ENCODE results near the gene NDUFC1.
"Not testable (repeated sequence)": the region's sequence is repeated elsewhere in the genome, so short reads cannot be mapped to it uniquely, and the experiment has no call there.

NDUFC1 gene
- long read RNA-seq, donor 1, partial matches to known transcripts: 293 of 317 reads
- long read RNA-seq, donor 1, other reads (novel, unspliced or antisense): 18 of 317 reads
- long read RNA-seq, donor 2, partial matches to known transcripts: 178 of 182 reads
- long read RNA-seq, donor 2, other reads (novel, unspliced or antisense): 0 of 182 reads
- long read RNA-seq, donor 3, partial matches to known transcripts: 113 of 117 reads
- long read RNA-seq, donor 3, other reads (novel, unspliced or antisense): 0 of 117 reads
- long read RNA-seq, donor 4, partial matches to known transcripts: 170 of 175 reads
- long read RNA-seq, donor 4, other reads (novel, unspliced or antisense): 0 of 175 reads
- long read RNA-seq, donor 5, transcript NDUFC1-209 (5 exons, 1,198 nt): major isoform, 5 of 258 reads
- long read RNA-seq, donor 5, partial matches to known transcripts: 237 of 258 reads
- long read RNA-seq, donor 5, other reads (novel, unspliced or antisense): 13 of 258 reads
- long read RNA-seq, donor 6, partial matches to known transcripts: 251 of 256 reads
- long read RNA-seq, donor 6, other reads (novel, unspliced or antisense): 0 of 256 reads
- long read RNA-seq, donor 7, transcript NDUFC1-209 (5 exons, 1,198 nt): major isoform, 5 of 353 reads
- long read RNA-seq, donor 7, partial matches to known transcripts: 330 of 353 reads
- long read RNA-seq, donor 7, other reads (novel, unspliced or antisense): 11 of 353 reads
- long read RNA-seq, donor 8, partial matches to known transcripts: 193 of 207 reads
- long read RNA-seq, donor 8, other reads (novel, unspliced or antisense): 6 of 207 reads

DNA sequence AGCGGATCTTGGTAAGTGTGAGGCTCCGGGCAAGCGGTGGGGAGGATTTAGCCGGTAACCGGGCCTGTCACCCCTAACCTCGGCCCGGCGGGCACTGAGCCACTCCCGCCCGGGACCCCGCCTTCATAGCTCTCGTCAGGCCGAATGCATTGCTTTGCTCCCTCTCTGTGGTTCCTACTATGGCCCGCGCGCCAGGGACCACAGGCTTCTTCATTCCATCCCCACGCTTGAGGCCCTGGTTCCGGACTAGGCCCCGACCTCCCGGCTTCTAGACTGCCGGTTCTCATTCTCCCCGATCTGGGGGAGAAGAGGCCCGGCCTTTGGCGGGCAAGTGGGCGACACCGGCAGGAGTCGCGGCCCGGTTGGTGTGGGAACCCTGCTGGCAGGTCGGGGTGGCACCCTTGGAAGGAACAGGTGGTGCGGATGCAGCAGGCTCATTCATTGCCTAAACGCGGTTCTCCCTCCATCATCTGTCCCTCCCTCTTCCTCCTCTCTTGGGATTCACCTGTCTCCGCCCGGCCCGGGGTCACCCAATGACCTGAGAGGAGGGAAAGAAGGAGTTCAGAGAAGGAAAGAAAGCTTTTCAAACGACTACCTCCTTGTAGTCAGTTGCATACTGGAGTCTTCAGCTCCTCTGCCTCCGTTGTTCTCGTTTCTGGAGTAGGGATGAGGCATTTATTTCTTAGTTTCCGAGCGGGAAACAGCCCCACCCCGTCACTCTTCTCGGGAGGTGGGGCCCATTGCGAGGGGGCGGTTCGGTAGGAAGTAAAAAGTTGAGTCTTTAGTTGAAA is at the start of gene NDUFC1:
TSS of gene NDUFC1 (minus strand) at position 657 of the 791 bp plus-strand sequence. CDS start 6,679 bp downstream, outside the sequence.
- DNase-seq: peak; percentile 78

DNA sequence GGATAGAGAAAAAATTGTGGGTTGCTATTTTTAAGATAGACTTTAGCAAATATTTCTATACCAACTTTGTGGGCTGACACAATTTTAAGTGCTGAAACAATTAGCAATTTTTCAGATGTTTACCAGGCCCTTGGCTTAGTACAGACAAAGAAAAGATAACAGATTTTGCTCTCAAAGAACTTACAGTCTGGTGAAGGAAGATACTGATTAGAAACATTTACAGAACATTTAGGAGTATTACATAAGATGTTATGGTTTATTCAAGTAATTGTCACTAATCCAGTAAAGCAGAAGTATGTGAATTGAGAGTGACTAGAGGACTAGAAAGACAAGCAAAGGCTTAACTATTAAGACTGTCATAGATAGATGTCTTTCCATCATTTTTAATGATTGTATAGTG is 35.3 kb upstream of the NDUFC1 start:
- DNase-seq: no peak

DNA sequence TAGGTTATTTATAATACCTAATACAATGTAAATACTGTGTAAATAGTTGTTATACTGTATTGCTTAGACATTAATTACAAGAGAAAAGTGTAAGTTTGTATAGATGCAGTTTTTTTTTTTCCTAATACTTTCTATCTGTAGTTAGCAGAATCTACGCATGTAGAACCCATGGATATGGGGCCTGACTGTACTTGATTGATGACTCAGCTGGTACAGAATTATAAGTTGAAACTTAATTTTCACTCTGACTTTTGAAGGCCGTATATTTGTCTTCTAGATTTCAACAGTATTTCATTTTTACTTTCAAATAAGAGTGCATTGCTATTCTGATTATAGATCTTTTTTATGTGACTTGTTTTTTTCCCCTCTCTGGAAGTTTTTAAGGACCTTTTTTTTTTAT is 30.8 kb upstream of the NDUFC1 start:
- no peak for DNase-seq

DNA sequence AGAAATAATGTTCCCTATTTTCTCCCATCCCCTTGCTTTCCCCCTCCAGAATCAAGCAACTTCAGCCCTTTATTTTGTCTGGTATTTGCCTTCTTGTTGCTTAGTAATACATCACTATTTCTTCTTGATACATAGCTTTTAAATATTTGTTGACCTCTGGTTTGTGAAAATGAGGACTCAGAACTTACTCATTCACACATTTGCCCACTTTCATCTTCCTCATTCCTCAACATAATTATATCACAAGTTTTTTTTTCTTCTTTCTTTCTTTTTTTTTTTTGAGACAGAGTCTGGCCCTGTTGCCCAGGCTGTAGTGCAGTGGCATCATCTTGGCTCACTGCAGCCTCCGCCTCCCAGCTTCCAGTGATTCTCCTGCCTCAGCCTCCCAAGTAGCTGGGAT is 28.9 kb upstream of the NDUFC1 start:
- DNase-seq: no peak

DNA sequence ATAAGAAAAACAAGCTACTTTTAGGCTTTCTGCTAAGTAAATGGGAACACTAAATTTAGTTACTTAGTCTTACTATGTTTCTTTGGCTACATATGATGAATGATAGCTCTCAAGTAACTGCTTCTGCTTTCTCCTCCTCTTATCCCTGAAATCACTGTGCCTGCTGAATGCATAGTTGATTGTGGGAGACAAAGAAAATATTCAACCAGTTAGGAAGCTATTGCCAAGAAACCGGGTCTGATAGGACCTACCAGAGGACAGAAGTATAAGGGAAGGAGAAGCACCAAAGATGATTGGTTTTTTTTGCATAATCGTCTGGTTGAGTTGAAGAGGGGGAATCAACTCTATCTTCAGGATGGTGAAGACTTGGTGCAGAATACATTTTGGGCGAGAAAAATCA is 28.0 kb upstream of the NDUFC1 start:
- DNase-seq: no peak

DNA sequence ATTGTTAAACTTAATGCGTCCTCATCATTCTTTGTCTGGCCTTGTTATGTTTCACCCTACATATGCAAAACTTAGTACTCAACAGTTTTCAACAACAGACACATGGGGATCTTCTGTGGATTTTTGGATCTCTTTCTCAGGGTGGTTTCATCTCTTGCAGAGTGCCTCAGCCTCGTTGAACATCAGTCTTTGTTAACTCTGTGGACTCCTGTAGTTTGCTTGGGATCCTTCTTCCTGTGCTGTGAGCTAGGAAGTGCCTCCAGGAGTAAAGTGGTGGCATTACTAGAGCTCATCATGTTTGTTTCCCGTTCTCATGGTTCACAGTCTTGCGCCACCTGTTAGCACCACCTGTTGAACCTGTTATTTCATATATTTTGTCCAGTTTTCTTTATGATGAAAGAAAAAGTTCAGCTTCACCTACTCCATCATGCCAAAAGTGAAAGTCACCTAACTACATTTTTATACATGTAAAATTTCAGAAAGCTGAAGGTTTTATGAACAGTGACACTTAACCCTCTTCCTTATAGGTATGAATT is 27.5 kb upstream of the NDUFC1 start:
- no peak for DNase-seq

DNA sequence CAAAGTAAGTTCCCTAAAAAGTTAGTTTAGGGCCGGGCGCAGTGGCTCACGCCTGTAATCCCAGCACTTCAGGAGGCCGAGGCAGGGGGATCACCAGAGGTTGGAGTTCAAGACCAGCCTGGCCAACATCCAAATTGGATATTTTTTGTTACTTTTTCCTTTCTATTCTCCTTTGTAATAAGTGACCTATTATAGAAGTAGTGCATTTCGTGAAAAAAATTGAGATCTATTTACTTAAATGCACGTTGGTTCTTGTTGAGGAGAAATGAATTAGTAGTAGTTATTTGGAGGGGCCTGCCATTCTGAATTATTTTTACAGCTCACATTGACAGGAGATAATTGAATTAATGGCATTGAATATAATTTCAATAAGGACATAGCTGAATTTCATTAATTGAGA is 22.3 kb upstream of the NDUFC1 start:
- no peak for DNase-seq

DNA sequence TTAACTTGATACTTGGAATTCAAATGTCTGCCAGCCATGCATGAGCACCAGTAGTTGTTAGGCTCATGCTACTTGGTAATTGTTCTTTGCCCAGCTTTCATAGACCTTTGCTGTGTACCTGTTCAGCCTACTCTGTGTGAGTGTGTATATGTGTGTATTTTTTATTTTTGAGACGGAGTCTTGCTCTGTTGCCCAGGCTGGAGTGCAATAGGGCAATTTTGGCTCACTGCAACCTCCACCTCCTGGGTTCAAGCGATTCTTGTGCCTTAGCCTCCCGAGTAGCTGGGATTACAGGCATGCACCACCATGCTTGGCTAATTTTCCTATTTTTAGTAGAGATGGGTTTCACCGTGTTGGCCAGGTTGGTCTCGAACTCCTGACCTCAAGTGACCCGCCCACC is 20.3 kb upstream of the NDUFC1 start:
- DNase-seq: not testable (repeated sequence)

DNA sequence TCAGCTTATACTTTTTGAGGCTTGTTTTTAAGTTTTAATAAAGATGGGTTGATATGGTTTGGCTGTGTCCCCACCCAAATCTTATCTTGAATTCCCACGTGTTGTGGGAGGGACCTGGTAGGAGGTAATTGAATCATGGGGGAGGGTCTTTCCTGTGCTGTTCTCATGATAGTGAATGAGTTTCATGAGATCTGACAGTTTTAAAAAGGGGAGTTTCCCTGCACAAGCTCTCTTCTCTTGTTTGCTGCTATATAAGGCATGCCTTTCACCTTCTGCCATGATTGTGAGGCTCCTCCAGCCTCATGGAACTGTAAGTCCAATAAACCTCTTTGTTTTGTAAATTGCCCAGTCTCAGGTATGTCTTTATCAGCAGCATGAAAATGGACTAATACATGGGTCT is 19.8 kb upstream of the NDUFC1 start:
- DNase-seq: not testable (repeated sequence)

DNA sequence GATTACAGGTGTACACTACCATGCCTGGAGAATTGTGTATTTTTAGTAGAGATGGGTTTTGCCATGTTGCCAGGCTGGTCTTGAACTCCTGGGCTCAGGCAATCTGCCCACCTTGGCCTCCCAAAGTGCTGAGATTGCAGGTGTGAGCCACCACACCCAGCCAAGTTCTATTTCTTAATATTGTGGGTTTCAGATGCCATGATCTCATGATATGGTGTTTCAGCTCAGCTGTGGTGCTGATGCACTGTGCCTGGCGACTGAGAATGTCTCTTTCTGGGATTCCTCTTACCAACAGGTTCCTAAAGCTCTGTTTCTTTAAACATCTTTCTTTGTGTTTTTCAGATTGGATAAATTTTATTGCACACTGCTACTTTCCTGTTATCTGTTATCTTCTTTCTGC is 17.3 kb upstream of the NDUFC1 start:
- no peak for DNase-seq

DNA sequence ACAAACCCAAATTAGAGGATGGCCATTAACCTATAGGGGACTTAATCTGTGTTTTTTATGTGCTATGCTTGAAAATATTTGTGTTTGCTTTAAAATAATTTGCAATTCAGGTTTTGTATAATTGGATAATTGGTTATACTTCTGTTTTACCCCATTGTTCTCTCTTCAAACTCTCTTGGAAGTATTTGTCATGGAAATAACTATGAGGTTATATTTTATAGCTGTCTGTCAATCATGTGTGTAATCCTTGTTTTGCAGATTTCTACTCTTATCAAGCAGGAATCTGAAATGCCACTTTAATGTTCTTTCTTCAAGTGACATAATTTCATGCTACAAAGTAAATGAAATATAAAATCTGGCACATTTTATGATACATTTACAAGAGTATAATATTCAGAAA is 15.4 kb upstream of the NDUFC1 start:
- DNase-seq: no peak

DNA sequence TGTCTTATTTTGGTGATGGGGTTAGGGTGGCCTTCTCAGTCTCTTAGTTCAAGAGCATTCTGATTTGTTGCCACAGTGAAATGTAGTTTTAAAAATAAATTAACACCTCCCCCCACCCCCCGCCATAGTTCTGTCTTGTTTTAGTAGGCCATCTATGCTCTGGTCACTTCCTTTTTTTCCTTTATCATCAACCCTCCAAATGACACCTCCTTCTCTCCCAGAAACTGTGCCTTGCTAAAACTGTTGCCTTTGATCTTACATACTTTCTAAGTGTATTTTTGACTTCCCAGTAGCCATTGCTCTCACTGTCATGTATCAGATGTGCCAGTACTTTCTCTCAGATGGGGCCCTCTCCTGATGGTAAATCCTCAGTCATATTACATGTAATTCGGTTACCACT is 14.5 kb upstream of the NDUFC1 start:
- DNase-seq: no peak

DNA sequence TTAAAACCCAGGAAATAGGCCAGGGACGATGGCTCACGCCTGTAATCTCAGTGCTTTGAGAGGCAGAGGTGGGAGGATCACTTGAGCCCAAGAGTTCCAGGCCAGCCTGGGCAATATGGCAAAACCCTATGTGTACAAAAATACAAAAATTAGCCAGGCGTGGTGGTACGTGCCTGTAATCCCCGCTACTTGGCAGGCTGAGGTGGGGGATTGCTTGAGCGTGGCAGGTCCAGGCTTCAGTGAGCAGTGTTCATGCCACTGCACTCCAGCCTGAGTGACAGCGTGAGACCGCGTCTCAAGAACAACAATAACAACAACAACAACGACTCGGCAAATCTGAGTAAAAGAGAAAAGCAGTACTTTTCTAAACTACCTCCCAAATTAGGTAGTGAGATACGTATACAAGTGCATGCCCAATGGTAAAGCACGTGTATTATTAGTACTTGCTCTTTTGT is 13.0 kb upstream of the NDUFC1 start:
- no peak for DNase-seq

DNA sequence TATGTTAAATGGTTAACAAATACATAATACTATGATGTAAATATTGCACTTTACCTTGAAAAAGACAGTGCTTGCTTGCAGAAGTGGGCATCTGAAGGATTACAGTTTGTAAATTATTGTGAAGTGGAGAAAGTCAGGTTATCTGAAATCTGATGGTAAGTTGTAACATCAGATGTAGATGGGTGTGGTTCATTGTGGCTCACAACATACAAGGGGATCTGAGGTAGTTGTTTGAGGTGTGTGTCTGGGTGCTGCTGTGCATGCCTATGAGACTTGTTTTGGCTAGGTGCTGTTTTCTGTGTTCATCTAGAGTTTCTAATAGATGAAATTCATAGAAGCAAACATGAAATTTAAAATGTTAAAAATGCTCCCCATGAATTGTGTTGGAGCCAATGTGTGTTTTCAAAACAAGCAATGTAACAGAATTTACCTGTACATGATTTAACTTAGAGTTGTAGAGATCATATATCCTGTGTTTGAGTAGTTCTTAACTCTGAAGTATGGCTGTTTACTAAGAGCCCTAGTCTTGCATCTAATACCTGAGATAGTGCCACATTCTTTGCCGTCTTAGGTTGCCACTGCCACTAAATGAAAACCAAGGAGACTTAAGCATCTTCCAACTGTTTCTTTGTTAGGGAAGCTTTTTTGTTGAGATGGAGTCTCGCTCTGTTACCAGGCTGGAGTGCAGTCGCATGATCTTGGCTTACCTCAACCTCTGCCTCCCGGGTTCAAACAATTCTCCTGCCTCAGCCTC is 11.9 kb upstream of the NDUFC1 start:
- DNase-seq: no peak

DNA sequence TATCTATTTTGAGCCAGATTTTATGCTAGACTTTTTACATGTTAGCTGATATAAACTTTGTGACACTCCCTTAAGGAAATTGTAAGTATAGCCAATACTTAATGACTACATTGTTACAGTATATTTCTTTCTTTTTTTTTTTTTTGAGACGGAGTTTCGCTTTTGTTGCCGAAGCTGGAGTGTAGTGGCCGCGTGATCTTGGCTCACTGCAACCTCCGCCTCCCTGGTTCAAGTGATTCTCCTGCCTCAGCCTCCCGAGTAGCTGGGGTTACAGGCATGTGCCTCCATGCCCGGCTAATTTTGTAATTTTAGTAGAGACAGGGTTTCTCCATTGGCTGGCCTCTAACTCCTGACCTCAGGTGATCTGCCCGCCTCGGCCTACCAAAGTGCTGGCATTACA is 11.1 kb upstream of the NDUFC1 start:
- not testable (repeated sequence) for DNase-seq

DNA sequence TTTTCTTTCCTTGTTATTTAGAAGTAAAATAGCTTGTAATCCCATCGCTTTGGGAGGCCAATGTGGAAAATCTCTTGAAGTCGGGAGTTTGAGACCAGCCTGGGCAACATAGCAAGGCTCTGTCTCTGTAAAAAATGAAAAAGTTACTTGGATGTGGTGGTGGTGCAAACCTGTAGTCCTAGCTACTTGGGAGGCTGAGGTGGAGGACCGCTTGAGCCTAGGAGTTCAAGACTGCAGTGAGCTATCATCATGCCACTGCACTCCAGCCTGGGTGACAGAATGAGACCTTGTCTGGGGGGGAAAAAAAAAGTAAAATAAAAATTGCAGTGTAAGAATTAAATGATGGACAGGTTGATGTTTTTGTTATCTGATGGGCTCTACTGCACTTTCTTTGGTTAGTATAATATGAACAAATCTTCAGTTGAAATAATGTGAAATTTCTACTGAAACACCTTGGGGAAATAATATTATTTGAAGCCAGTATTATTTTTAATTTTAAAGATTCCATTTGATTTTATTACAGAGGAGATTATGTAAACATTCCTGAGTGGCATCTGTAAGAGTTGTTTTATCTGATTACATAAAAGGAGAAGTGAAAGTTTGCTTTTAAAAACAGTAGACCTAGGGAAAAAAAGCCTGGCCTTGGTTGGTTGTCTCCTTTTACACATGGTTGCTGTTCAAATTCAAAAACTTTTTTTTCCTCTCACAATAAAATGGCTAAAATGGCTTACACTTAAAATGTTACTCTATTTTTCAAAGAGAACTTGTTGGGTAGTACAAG is 10.5 kb upstream of the NDUFC1 start:
- no peak for DNase-seq

DNA sequence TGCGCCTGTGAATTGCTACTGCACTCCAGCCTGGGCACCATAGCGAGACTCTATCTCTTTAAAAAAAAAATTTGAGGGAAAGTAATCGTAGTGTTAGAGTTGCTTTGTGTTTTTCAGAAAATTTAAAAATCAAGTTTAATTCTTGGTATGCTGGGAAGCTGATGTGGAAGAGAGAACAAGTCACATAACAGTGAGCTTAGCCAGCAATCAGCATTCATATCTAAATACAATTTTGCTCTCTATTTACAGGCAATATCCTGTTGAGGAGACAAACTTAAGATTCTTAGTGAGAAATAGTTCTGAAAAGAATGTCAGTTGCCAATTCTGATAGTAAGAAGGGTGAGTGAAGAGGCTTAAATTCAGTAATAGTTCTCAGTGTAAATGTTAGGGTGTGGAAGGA is 9.6 kb upstream of the NDUFC1 start:
- no peak for DNase-seq

DNA sequence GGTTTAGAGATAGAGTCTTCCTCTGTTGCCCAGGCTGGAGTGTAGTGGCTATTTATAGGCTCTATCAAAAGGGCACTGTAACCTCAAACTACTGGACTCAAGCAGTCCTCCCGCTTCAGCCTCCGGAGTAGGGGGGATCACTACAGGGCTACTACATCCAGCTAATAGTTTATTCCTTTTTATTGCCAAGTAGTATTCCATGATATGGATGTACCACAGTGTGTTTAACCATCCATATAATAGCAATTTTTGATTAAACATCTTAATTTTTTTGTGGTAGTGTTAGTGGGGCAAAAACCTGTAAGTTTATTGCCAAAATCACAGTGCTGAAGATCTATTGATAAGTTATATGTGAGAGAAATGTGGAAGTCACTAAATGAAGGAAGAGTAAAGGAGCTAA is 2.6 kb upstream of the NDUFC1 start:
- DNase-seq: no peak

DNA sequence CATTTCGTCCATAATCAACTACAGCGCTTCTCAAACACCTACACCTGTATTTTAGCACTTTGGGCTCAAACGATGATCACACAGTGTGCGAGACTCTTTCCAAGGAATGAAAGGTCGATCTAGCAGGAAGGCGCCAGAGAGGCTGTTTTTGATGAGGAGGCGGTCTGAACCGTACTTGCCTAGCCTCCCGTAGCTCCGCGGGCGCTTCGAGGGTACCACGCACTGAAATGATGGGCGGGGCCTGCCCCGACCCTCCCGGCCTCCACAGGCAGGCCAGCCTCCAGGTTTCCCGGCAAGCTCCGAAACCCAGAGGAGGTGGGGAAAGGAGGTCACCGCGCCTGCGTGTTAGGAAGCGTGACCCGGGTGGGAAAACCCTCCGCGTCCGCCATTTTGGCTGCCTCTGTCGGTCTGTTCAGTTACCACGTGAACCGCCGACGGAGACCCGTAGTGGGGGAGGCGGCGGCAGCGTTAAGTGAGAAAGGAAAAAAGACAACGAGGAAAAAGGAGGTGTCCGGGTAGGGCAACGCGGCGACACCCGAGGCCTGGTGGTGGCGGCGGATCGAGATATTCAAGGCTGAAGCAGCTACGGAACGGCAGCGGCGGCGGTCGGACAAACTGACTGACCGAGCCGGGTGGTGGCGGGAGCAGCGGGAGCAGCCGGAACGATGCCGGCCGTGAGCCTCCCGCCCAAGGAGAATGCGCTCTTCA is 1.0 kb downstream of the NDUFC1 start, which contains the start of gene NAA15:
TSS of gene NAA15 (plus strand) at position 393 of the 708 bp plus-strand sequence. CDS start at position 666, 273 bp downstream.
- DNase-seq: peak; percentile 93
